Prostate gland (tissue), 2 donors: Measurements from ENCODE around the gene RASAL2.

ENCODE experiments used
- CTCF ChIP-seq, 4 experiments: fragments of 200-600 bp in 2 of 4; fragments of 450-650 bp in 2 of 4; sonication (generic) in 2 of 4; IDR thresholded peaks; 1 replicate in 3 of 4; 2 replicates in 1 of 4; pipeline ENCODE4 v1.5.1; 2016 to 2019; ENCODE audit warnings: antibody characterized with exemption in 4 of 4, mild to moderate bottlenecking in 2 of 4, moderate library complexity in 2 of 4
- POLR2A ChIP-seq: fragments of 450-650 bp; IDR thresholded peaks from one replicate; pipeline ENCODE4 v1.6.1; 2016; ENCODE audit warnings: antibody characterized with exemption, mild to moderate bottlenecking
- POLR2AphosphoS5 ChIP-seq: sonication (generic); formaldehyde crosslinking; IDR thresholded peaks from one replicate; pipeline ENCODE4 v1.6.1; 2017; ENCODE audit warnings: antibody characterized with exemption

GRCh38 chr1:178071811-178072210, 22.1 kb upstream of the RASAL2 start:
- no peak for TF ChIP-seq CTCF (IDR thresholded peaks at IDR 0.05)
- no peak for TF ChIP-seq POLR2A
- no peak for TF ChIP-seq POLR2AphosphoS5
